ENCODE measurements around the gene VOPP1. TPM values are rescaled to one million over a fixed set of nuclear protein-coding genes. Genes with fewer than 3 reads are reported as not detected.
A peak's percentile ranks its signal among the peaks of the same experiment; 100 is the strongest.
"Not testable (repeated sequence)": the region's sequence is repeated elsewhere in the genome, so short reads cannot be mapped to it uniquely, and the experiment has no call there.

The VOPP1 gene, protein sequence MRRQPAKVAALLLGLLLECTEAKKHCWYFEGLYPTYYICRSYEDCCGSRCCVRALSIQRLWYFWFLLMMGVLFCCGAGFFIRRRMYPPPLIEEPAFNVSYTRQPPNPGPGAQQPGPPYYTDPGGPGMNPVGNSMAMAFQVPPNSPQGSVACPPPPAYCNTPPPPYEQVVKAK
- 100 to 1,000 TPM; 103 to 135 (median 122) TPM for total RNA-seq (2021; fragmentation: NEBNext Ultra II Directional; extraction: Animal tissue kit (Norgen Biotek cat#: 25700))
- long read RNA-seq, transcript VOPP1-201 (5 exons, 2,962 nt): major isoform, 130 of 161 reads
- long read RNA-seq, partial matches to known transcripts: 0 of 161 reads
- long read RNA-seq, other reads (novel, unspliced or antisense): 31 of 161 reads

DNA sequence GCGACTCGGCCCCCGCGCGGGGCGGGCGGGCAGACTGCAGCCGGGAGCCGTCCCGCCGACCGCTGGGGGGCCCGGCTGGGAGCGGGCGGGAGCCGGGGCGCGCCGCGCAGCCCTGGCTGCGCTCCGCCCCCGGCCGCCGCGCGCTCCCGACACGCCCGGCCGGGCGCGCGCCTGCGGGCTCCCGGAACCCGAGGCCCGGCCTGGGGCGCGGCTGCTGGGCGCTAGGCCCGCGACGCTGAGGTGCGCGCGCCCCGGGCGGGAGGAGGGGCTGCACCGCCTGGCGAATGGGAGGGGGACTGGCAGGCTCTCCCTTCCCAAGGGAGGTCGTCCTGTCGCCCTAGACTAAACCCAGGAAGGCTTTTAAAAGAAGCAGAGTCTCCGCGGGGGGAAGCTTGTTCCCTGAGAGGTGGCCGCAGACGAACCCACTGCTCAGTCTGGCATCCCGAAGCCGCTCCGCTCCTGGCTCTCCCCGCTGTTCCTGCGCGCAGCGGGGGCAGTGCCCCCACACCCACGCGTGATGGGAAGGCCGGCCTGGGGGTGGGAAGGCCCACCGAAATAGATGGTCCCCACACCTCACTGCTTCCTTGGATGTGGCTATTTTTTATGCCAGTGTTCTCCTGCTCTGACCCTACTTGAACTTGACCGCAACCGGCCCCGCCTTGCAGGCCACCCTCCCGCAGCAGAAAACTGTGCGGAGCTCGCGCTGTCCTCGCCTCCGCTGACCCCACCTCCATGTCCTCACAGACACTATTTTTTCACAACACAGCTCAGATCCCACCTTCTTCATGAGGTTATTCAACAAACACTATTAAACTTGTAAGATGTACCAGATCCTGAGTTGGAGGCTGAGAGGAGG is at the start of gene VOPP1:
VOPP1 (minus strand) TSS at position 125 of the 856 bp plus-strand sequence. CDS start 178 bp downstream, outside the sequence.
- TF ChIP-seq, protein P1, sequence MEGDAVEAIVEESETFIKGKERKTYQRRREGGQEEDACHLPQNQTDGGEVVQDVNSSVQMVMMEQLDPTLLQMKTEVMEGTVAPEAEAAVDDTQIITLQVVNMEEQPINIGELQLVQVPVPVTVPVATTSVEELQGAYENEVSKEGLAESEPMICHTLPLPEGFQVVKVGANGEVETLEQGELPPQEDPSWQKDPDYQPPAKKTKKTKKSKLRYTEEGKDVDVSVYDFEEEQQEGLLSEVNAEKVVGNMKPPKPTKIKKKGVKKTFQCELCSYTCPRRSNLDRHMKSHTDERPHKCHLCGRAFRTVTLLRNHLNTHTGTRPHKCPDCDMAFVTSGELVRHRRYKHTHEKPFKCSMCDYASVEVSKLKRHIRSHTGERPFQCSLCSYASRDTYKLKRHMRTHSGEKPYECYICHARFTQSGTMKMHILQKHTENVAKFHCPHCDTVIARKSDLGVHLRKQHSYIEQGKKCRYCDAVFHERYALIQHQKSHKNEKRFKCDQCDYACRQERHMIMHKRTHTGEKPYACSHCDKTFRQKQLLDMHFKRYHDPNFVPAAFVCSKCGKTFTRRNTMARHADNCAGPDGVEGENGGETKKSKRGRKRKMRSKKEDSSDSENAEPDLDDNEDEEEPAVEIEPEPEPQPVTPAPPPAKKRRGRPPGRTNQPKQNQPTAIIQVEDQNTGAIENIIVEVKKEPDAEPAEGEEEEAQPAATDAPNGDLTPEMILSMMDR (IDR thresholded peaks at IDR 0.05): no peak; the same call in 1 of the 2 replicates
- Mint-ChIP-seq H3K4me3 (peak within 1 kb of the TSS; percentile 94), H3K9me3 (no peaks in the 10 kb centered on the region), H3K36me3 (ENCODE audit: low read depth) (peaks cover 11% of the 10 kb centered on the region; the same call in 1 of the 2 replicates), H3K27ac (peak within 1 kb of the TSS; percentile 87), H3K27me3 (ENCODE audit: insufficient read depth) (no peaks in the 10 kb centered on the region; the same call in 1 of the 2 replicates), H3K4me1 (ENCODE audit: low read depth) (peaks cover 52% of the 10 kb centered on the region)
- no peak for DNase-seq

- no peak for DNase-seq
- no peak overlapping the region for H3K4me3 Mint-ChIP-seq
- TF ChIP-seq, protein P1 (IDR thresholded peaks at IDR 0.05): no peak
- peaks cover 6% of the 10 kb centered on the region; the same call in 1 of the 2 replicates for H3K36me3 Mint-ChIP-seq (ENCODE audit: low read depth)
- peaks cover 10% of the 10 kb centered on the region for H3K9me3 Mint-ChIP-seq
- H3K27me3 Mint-ChIP-seq (ENCODE audit: insufficient read depth): no peaks in the 10 kb centered on the region; the same call in 1 of the 2 replicates
- H3K27ac Mint-ChIP-seq: no peak overlapping the region
- H3K4me1 Mint-ChIP-seq (ENCODE audit: low read depth): peaks cover 5% of the 10 kb centered on the region; the same call in 1 of the 2 replicates
Measured at GRCh38 chr7:55618913-55619312, 46.6 kb upstream of the VOPP1 start.

GRCh38 chr7:55614365-55615064 is 42.2 kb upstream of the VOPP1 start:
- DNase-seq: peak; percentile 4
- H3K9me3 Mint-ChIP-seq; H3K4me3 Mint-ChIP-seq; H3K27ac Mint-ChIP-seq; H3K27me3 Mint-ChIP-seq (ENCODE audit: insufficient read depth); H3K36me3 Mint-ChIP-seq (ENCODE audit: low read depth); H3K4me1 Mint-ChIP-seq (ENCODE audit: low read depth): not testable (repeated sequence)

DNA sequence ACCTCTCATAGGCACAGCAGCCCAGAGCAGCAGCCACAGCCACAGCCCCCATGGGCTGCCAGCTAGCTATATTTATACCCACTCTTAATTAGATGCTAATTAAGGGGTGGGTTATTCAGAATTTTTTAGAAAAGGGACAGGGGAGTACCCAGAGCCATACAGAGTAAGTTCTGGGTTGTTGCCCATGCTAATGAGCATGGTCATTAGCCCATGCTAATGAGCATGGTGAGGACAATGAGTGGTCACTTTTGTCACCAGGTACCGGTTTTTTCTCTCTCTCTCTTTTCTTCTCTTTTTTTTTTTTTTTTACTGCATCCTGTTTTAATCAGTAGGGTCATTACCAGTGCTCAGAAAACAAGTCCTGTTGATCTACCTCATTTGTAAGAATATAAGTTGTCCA is 37.4 kb upstream of the VOPP1 start:
- not testable (repeated sequence) for H3K36me3 Mint-ChIP-seq (ENCODE audit: low read depth); H3K4me1 Mint-ChIP-seq (ENCODE audit: low read depth); H3K9me3 Mint-ChIP-seq; H3K27ac Mint-ChIP-seq; H3K4me3 Mint-ChIP-seq; DNase-seq
- H3K27me3 Mint-ChIP-seq (ENCODE audit: insufficient read depth): peaks cover 13% of the 10 kb centered on the region

DNA sequence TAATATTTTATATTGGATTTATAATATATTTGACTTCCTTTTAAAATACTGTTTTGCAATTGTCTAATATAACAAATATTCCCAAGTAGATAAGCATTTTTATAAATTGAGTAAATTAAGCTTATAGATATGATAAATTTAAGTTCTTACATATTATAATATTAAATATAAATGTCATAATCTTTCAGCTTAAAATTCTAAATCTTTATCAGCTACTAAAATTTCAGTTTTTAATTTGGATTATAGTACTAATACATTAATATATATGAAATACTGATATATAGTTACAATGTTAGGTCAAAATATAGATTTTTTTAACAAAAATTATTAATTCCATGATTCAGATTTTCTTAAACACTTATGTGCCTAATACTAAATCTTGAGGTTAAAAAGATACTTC is 33.4 kb upstream of the VOPP1 start:
- not testable (repeated sequence) for DNase-seq; H3K27ac Mint-ChIP-seq; H3K4me1 Mint-ChIP-seq (ENCODE audit: low read depth); H3K4me3 Mint-ChIP-seq; H3K9me3 Mint-ChIP-seq; H3K36me3 Mint-ChIP-seq (ENCODE audit: low read depth)
- peaks cover 13% of the 10 kb centered on the region for H3K27me3 Mint-ChIP-seq (ENCODE audit: insufficient read depth)

DNA sequence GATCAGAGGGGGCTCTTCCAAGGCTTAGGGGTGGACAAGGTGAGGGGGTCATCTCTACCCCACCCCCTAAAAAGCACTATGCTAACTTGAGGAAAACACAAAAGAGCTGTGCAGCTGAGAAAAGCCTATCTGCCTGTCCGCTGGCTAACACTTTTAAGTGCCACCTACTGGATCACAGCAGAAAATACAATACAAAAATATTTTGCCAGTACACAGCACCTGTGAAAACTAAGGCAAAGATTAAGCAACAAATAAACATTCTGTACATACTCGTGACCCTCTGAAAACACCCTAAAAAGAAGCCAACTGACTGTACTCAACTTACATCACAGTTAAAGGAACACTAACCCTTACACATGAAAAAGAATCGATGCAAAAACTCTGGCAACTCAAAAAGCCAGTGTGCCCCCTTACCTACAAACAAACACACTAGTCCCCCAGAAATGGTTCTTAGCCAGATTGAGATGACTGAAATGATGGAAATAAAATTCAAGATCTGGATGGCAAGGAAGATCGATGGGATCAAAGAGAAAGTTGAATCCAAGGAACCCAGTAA is 25.7 kb upstream of the VOPP1 start:
- not testable (repeated sequence) for H3K27me3 Mint-ChIP-seq (ENCODE audit: insufficient read depth); H3K36me3 Mint-ChIP-seq (ENCODE audit: low read depth); H3K27ac Mint-ChIP-seq; H3K9me3 Mint-ChIP-seq; H3K4me1 Mint-ChIP-seq (ENCODE audit: low read depth); H3K4me3 Mint-ChIP-seq
- DNase-seq: peak; percentile 24
- TF ChIP-seq, protein P1 (IDR thresholded peaks at IDR 0.05): peak; percentile 73

GRCh38 chr7:55597214-55597739 is 25.0 kb upstream of the VOPP1 start:
- not testable (repeated sequence) for H3K27ac Mint-ChIP-seq; DNase-seq; H3K27me3 Mint-ChIP-seq (ENCODE audit: insufficient read depth); H3K4me3 Mint-ChIP-seq; H3K9me3 Mint-ChIP-seq; H3K36me3 Mint-ChIP-seq (ENCODE audit: low read depth)
- H3K4me1 Mint-ChIP-seq (ENCODE audit: low read depth): peaks cover 17% of the 10 kb centered on the region

All from HFFc6 (cell line).